GM12878 (cell line): ENCODE results near the gene EDC3. TPM values are rescaled to one million over a fixed set of nuclear protein-coding genes. Genes with fewer than 3 reads are reported as not detected.

Experiments used
- ATAC-seq: fragments of 200-7000 bp; cut with Tn5 transposase; 3 replicates; pipeline ENCODE4 v1.9.1; 2020; ENCODE audit warnings: mild to moderate bottlenecking, moderate library complexity
- BruUV-seq: library from RNA; stranded (reverse); fragments of 400-500 nt; replicated peaks from 2 replicates; lab custom pipeline; 2021; lab: Mats Ljungman, UMichigan
- CTCF ChIA-PET: fragments of 300-600 bp; sonication (Branson Sonifier 250); formaldehyde crosslinking; extraction: SDS; loops from one replicate; lab custom pipeline; 2021; ENCODE audit warnings: inconsistent platforms; lab: Yijun Ruan, JAX
- POLR2A ChIA-PET: fragments of 350-600 bp; formaldehyde crosslinking; extraction: SDS; loops from one replicate; lab custom pipeline; 2021; ENCODE audit warnings: inconsistent platforms; lab: Charles Lee
- RAD21 ChIA-PET: fragments of 300-600 bp; sonication (Branson Sonifier 250); formaldehyde crosslinking; loops from one replicate; lab custom pipeline; 2023; ENCODE audit warnings: antibody characterized with exemption; ENCODE audit not compliant: unreplicated experiment; lab: Charles Lee
- SMC1A ChIA-PET: fragments of 300-600 bp; sonication (Branson Sonifier 250); formaldehyde crosslinking; loops from one replicate; lab custom pipeline; 2023; ENCODE audit not compliant: unreplicated experiment, uncharacterized antibody; lab: Charles Lee
- DNase-seq: peaks from one replicate; pipeline ENCODE4 v3.0.0-alpha.2; 2011; ENCODE audit warnings: low read depth, low spot score
- FAIRE-seq: peaks from 3 replicates; lab custom pipeline; 2011; peaks lifted over from hg19 to GRCh38; lab: Jason Lieb, UNC
- H2AFZ ChIP-seq: 2 replicates; pipeline ENCODE4 v1.6.0; 2011; ENCODE audit warnings: low read depth, low read length, control low read depth; ENCODE audit not compliant: control insufficient read depth
- H3K27ac ChIP-seq: 2 replicates; pipeline ENCODE4 v1.5.1; 2011; ENCODE audit warnings: control low read depth; ENCODE audit not compliant: control insufficient read depth, insufficient read depth
- H3K27me3 ChIP-seq, 2 experiments: replicated peaks in 1 of 2; 2 replicates each; pipeline versions ENCODE4 v1.6.0 to v1.6.1; 2011; ENCODE audit warnings: low read length in 1 of 2; ENCODE audit not compliant: control insufficient read depth in 2 of 2, insufficient read depth in 2 of 2
- H3K36me3 ChIP-seq, 2 experiments: 2 replicates each; pipeline ENCODE4 v1.5.1; 2011; ENCODE audit warnings: low read length in 1 of 2; ENCODE audit not compliant: control insufficient read depth in 2 of 2, insufficient read depth in 2 of 2
- H3K4me1 ChIP-seq: 2 replicates; pipeline ENCODE4 v1.6.1; 2011; ENCODE audit warnings: mild to moderate bottlenecking, low read length, moderate library complexity, mixed read lengths; ENCODE audit not compliant: control insufficient read depth, insufficient read depth
- H3K4me2 ChIP-seq: 2 replicates; pipeline ENCODE4 v1.6.0; 2011; ENCODE audit warnings: control low read depth; ENCODE audit not compliant: control insufficient read depth, insufficient read depth
- H3K4me3 ChIP-seq: fragments of 200-600 bp; sonication (generic); 2 replicates; pipeline ENCODE4 v1.5.1; 2016
- H3K79me2 ChIP-seq: 2 replicates; pipeline ENCODE4 v1.6.0; 2011; ENCODE audit warnings: low read length; ENCODE audit not compliant: control insufficient read depth, insufficient read depth
- H3K9ac ChIP-seq: 2 replicates; pipeline ENCODE4 v1.8.0; 2011; ENCODE audit warnings: low read length, control low read depth, mixed read lengths; ENCODE audit not compliant: control insufficient read depth, insufficient read depth
- H3K9me3 ChIP-seq: replicated peaks from 3 replicates; pipeline ENCODE4 v1.5.1; 2011; ENCODE audit warnings: mild to moderate bottlenecking, low read length; ENCODE audit not compliant: control insufficient read depth, insufficient read depth
- H4K20me1 ChIP-seq: 2 replicates; pipeline ENCODE4 v1.6.0; 2011; ENCODE audit not compliant: control insufficient read depth, insufficient read depth
- BCL11A ChIP-seq: IDR thresholded peaks from 2 replicates; pipeline ENCODE4 v1.6.1; 2011; ENCODE audit warnings: low read depth, low read length
- CBX3 ChIP-seq: fragments of 200-600 bp; sonication (generic); IDR thresholded peaks from 2 replicates; pipeline ENCODE4 v1.6.1; 2016; ENCODE audit warnings: low read depth, borderline replicate concordance
- CREB1 ChIP-seq: IDR thresholded peaks from 2 replicates; pipeline ENCODE4 v1.6.1; 2012; ENCODE audit warnings: low read depth, mild to moderate bottlenecking, inconsistent platforms
- CUX1 ChIP-seq: IDR thresholded peaks from 2 replicates; pipeline ENCODE4 v1.6.1; 2012; ENCODE audit warnings: improper control_type of control experiment, low read depth, low read length; ENCODE audit not compliant: insufficient replicate concordance
- KAT2A ChIP-seq: conservative IDR thresholded peaks from 2 replicates; pipeline ENCODE4 v1.6.1; 2011; ENCODE audit warnings: low read depth, low read length; ENCODE audit not compliant: control insufficient read depth
- YY1 ChIP-seq: IDR thresholded peaks from 2 replicates; pipeline ENCODE4 v1.6.1; 2011; ENCODE audit warnings: low read depth, mild to moderate bottlenecking, low read length
- whole genome bisulfite sequencing: methylation state at CpG from one replicate; pipeline ENCODE4 v1.1.6; 2016; ENCODE audit warnings: low lambda C conversion rate; ENCODE audit not compliant: insufficient replicate concordance, insufficient coverage; ENCODE audit errors: missing lambda C conversion rate; 5-methylcytosine and 5-hydroxymethylcytosine counted together
- in situ Hi-C: fragments of 300-500 bp; cut with MboI; formaldehyde crosslinking; loops from 9 replicates; pipeline ENCODE4 v1.14.3; 2018; ENCODE audit warnings: mixed read lengths
- intact Hi-C: fragments of 100-400 bp; cut with micrococcal nuclease; formaldehyde crosslinking; loops from one replicate; pipeline ENCODE4 v1.14.2; 2022; ENCODE audit not compliant: unreplicated experiment
- polyA plus RNA-seq, 11 experiments: library from polyadenylated mRNA; depleted of rRNA in 4 of 11; unstranded in 6 of 11; stranded (reverse) in 5 of 11; fragments of >200 nt; fragmentation: Nextera tagmentation in 4 of 11; fragmentation: Illumina TruSeq in 1 of 11; extraction: Ambion mirVana in 4 of 11; extraction: Trizol in 1 of 11; gene quantifications; 1 replicate in 1 of 11; 2 replicates in 10 of 11; pipeline versions ENCODE4 v1.2.1 to v1.2.3, GENCODE V29; 2011 to 2016; ENCODE audit warnings: inconsistent platforms in 2 of 11, missing spikeins in 2 of 11, low read depth in 1 of 11
- total RNA-seq, 4 experiments: library from RNA; depleted of rRNA in 3 of 4; stranded (reverse); fragments of >200 nt in 3 of 4; fragmentation: Illumina TruSeq in 1 of 4; extraction: Trizol in 1 of 4; gene quantifications; 2 replicates each; pipeline versions ENCODE4 v1.2.1 to v1.2.3, GENCODE V29; 2013 to 2021

The EDC3 gene
- total and polyA plus RNA-seq, 10 of the 15 experiments (the other 5 are each of a cell fraction or from before 2014, with no cell fraction given), result 11.8 to 48.4 (median 35.3) TPM

DNA sequence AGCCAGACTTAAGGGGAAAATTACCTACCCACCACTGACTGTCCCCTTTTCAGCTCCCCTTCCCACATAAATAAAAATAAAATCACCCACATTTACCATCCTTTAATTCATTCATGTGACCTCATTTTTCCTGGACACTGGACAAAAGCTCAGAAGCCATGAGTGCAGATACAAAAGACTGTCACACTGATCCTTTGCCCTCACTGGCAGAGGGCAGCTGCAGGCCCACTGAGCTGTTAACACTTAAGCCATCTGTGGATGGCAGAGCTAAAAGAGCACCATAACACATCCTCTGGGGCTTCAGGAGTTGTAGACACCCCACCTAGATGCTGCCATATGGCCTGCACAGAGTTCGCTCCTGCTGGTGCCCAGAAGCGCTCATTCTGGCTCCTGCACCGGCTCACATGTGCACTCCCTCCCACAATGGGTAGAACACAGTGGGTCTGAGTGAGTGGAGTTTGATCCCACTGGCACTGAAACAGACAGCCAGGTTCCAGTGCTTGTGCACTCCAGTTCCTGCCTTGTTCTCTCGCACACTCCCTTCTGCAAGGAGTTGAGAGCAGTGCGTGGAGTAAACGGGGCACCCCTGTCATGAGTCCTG is 38.8 kb downstream of the EDC3 start:
- ATAC-seq (no peak), DNase-seq (no peak), FAIRE-seq (no peak)
- ChIA-PET POLR2A (no interaction called here), SMC1A (no interaction called here), CTCF (interaction anchor here (0.6 kb wide), 1 partner anchor 113 kb away, joined by 3 read pairs; no protein-coding TSS in a partner anchor), RAD21 (no interaction called here)
- no peak overlapping the region for H2AFZ ChIP-seq
- no peak overlapping the region for H3K4me2 ChIP-seq
- BruUV-seq, result no TSS peak
- H3K4me1 ChIP-seq, result peaks cover 9% of the 10 kb centered on the region; the same call in 1 of the 2 replicates
- intact Hi-C loops (no loop called here), in situ Hi-C loops (no loop called here)
- no peak overlapping the region for H3K9ac ChIP-seq
- H3K79me2 ChIP-seq, result no peaks in the 10 kb centered on the region; the same call in 1 of the 2 replicates
- H3K27me3 ChIP-seq, result no peaks in the 10 kb centered on the region
- H3K4me3 ChIP-seq, result no peak overlapping the region
- no peaks in the 10 kb centered on the region for H4K20me1 ChIP-seq
- H3K27ac ChIP-seq, result no peak overlapping the region
- no peaks in the 10 kb centered on the region for H3K9me3 ChIP-seq
- TF ChIP-seq CBX3 (no peak), CUX1 (no peak), CREB1 (no peak), KAT2A (no peak), BCL11A (no peak), YY1 (no peak)
- 94% methylated on average over 6 of the region's 6 CpGs for WGBS
- H3K36me3 ChIP-seq, result no peaks in the 10 kb centered on the region; a peak in 1 of 4 replicates
